Calu3 (cell line): ENCODE results near the gene MIPEP. TPM values are rescaled to one million over a fixed set of nuclear protein-coding genes. Genes with fewer than 3 reads are reported as not detected.

ENCODE experiments used
- BruUV-seq: library from RNA; stranded (reverse); fragments of 400-500 nt; replicated peaks from 2 replicates; lab custom pipeline; 2021; lab: Mats Ljungman, UMichigan
- CTCF ChIA-PET: fragments of 300-600 bp; sonication (Branson Sonifier 250); formaldehyde crosslinking; loops from one replicate; lab custom pipeline; 2022; ENCODE audit warnings: antibody characterized with exemption; lab: Charles Lee
- DNase-seq: peaks from one replicate; pipeline ENCODE4 v3.0.0; 2022
- H3K27ac Mint-ChIP-seq: one replicate; pipeline ENCODE4 v1.8.0; 2022; ENCODE audit warnings: mixed read lengths; ENCODE audit not compliant: unreplicated experiment
- H3K27me3 Mint-ChIP-seq: one replicate; pipeline ENCODE4 v1.8.0; 2022; ENCODE audit warnings: mixed read lengths; ENCODE audit not compliant: unreplicated experiment
- H3K36me3 Mint-ChIP-seq: one replicate; pipeline ENCODE4 v1.8.0; 2022; ENCODE audit warnings: mild to moderate bottlenecking, moderate library complexity, mixed read lengths; ENCODE audit not compliant: insufficient read depth, unreplicated experiment
- H3K4me1 Mint-ChIP-seq: one replicate; pipeline ENCODE4 v1.8.0; 2022; ENCODE audit warnings: mild to moderate bottlenecking, low read depth, mixed read lengths; ENCODE audit not compliant: unreplicated experiment
- H3K4me3 Mint-ChIP-seq: one replicate; pipeline ENCODE4 v1.8.0; 2022; ENCODE audit warnings: mild to moderate bottlenecking, low read depth, moderate library complexity, mixed read lengths; ENCODE audit not compliant: unreplicated experiment
- H3K9me3 Mint-ChIP-seq: one replicate; pipeline ENCODE4 v1.8.0; 2022; ENCODE audit warnings: low read depth, mixed read lengths; ENCODE audit not compliant: unreplicated experiment
- CTCF ChIP-seq: fragments of 200-600 bp; IDR thresholded peaks from one replicate; pipeline ENCODE4 v1.8.0; 2022; ENCODE audit warnings: antibody characterized with exemption; ENCODE audit not compliant: unreplicated experiment
- intact Hi-C: fragments of 100-400 bp; cut with micrococcal nuclease; formaldehyde crosslinking; loops from one replicate; pipeline ENCODE4 v1.10.0; 2022; ENCODE audit not compliant: unreplicated experiment
- total RNA-seq: library from RNA; stranded (reverse); gene quantifications from 2 replicates; pipeline ENCODE4 v1.2.3, GENCODE V29; 2022

The MIPEP gene
- total RNA-seq, 1 experiment from 2014 or later, result 25.2 TPM

- no peaks in the 10 kb centered on the region for H3K36me3 Mint-ChIP-seq
- peaks cover 8% of the 10 kb centered on the region for H3K4me1 Mint-ChIP-seq
- no peaks in the 10 kb centered on the region for H3K27me3 Mint-ChIP-seq
- H3K27ac Mint-ChIP-seq, result no peak overlapping the region
- no peak for TF ChIP-seq CTCF
- no peaks in the 10 kb centered on the region for H3K9me3 Mint-ChIP-seq
- DNase-seq, result no peak
- intact Hi-C loops, result no loop called here
- CTCF ChIA-PET, result interaction anchor here (0.7 kb wide), 1 partner anchor 11 kb away, joined by 3 read pairs; no protein-coding TSS in a partner anchor
- no peak overlapping the region for H3K4me3 Mint-ChIP-seq
- no TSS peak for BruUV-seq
Observed at GRCh38 chr13:23855360-23855759, 33.8 kb downstream of the MIPEP start.

- H3K36me3 Mint-ChIP-seq, result no peaks in the 10 kb centered on the region
- CTCF ChIA-PET, result no interaction called here
- no peak overlapping the region for H3K27ac Mint-ChIP-seq
- intact Hi-C loops, result no loop called here
- BruUV-seq, result no TSS peak
- H3K4me3 Mint-ChIP-seq, result no peak overlapping the region
- no peaks in the 10 kb centered on the region for H3K27me3 Mint-ChIP-seq
- TF ChIP-seq CTCF, result no peak
- no peaks in the 10 kb centered on the region for H3K9me3 Mint-ChIP-seq
- no peak for DNase-seq
- H3K4me1 Mint-ChIP-seq, result peaks cover 9% of the 10 kb centered on the region
Observed at GRCh38 chr13:23852351-23852750, 36.8 kb downstream of the MIPEP start.

GRCh38 chr13:23851106-23851505, 38.1 kb downstream of the MIPEP start:
- CTCF ChIA-PET, result no interaction called here
- H3K9me3 Mint-ChIP-seq, result no peaks in the 10 kb centered on the region
- no peaks in the 10 kb centered on the region for H3K27me3 Mint-ChIP-seq
- BruUV-seq, result no TSS peak
- no peak overlapping the region for H3K27ac Mint-ChIP-seq
- H3K36me3 Mint-ChIP-seq, result no peaks in the 10 kb centered on the region
- DNase-seq, result no peak
- peaks cover 9% of the 10 kb centered on the region for H3K4me1 Mint-ChIP-seq
- intact Hi-C loops, result no loop called here
- TF ChIP-seq CTCF, result no peak
- H3K4me3 Mint-ChIP-seq, result no peak overlapping the region

GRCh38 chr13:23850134-23850533, 39.1 kb downstream of the MIPEP start:
- H3K4me3 Mint-ChIP-seq, result no peak overlapping the region
- intact Hi-C loops, result no loop called here
- H3K27me3 Mint-ChIP-seq, result no peaks in the 10 kb centered on the region
- no peak for TF ChIP-seq CTCF
- no peak overlapping the region for H3K27ac Mint-ChIP-seq
- H3K4me1 Mint-ChIP-seq, result peaks cover 9% of the 10 kb centered on the region
- no peaks in the 10 kb centered on the region for H3K36me3 Mint-ChIP-seq
- H3K9me3 Mint-ChIP-seq, result no peaks in the 10 kb centered on the region
- DNase-seq, result no peak
- CTCF ChIA-PET, result no interaction called here
- no TSS peak for BruUV-seq
